ENCODE measurements around the gene FAM180B.

FAM180B gene

DNA sequence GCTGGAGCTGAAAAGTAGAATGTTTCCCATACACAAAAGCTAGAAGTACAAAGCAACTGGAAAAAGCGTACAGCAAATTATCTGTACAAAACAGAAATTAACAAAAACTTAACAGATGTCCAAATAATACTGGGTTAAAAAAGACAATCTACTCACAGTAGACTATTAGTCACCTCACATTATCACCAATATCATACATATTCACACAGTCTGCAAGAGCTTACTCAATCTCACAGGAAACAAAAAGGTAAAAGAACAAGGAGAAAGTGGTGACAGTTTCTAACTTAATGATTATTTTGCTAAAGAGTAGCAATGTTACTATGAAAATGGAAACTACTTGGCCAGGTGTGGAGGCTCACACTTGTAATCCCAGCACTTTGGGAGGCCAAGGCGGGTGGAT lies 45.4 kb upstream of the FAM180B start:
- TF ChIP-seq FOXP2 (optimal IDR thresholded peaks at IDR 0.05; ENCODE audit: borderline replicate concordance, extremely low read depth, extremely low read length, insufficient read depth) = no peak
- TF ChIP-seq TAF1 (IDR thresholded peaks at IDR 0.05; ENCODE audit: borderline replicate concordance, insufficient read depth, low read length) = no peak
- no peak for TF ChIP-seq SIN3A (IDR thresholded peaks at IDR 0.05; ENCODE audit: borderline replicate concordance, insufficient read depth, low read length)
- TF ChIP-seq POLR2AphosphoS5 (IDR thresholded peaks at IDR 0.05; ENCODE audit: low read depth, low read length) = no peak
- TF ChIP-seq, protein P1, sequence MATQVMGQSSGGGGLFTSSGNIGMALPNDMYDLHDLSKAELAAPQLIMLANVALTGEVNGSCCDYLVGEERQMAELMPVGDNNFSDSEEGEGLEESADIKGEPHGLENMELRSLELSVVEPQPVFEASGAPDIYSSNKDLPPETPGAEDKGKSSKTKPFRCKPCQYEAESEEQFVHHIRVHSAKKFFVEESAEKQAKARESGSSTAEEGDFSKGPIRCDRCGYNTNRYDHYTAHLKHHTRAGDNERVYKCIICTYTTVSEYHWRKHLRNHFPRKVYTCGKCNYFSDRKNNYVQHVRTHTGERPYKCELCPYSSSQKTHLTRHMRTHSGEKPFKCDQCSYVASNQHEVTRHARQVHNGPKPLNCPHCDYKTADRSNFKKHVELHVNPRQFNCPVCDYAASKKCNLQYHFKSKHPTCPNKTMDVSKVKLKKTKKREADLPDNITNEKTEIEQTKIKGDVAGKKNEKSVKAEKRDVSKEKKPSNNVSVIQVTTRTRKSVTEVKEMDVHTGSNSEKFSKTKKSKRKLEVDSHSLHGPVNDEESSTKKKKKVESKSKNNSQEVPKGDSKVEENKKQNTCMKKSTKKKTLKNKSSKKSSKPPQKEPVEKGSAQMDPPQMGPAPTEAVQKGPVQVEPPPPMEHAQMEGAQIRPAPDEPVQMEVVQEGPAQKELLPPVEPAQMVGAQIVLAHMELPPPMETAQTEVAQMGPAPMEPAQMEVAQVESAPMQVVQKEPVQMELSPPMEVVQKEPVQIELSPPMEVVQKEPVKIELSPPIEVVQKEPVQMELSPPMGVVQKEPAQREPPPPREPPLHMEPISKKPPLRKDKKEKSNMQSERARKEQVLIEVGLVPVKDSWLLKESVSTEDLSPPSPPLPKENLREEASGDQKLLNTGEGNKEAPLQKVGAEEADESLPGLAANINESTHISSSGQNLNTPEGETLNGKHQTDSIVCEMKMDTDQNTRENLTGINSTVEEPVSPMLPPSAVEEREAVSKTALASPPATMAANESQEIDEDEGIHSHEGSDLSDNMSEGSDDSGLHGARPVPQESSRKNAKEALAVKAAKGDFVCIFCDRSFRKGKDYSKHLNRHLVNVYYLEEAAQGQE (IDR thresholded peaks at IDR 0.05; ENCODE audit: insufficient read depth in 1 of 2, low read depth in 2 of 2, low read length in 2 of 2) = no peak

GRCh38 chr11:47545298-47545697 lies 41.2 kb upstream of the FAM180B start:
- TF ChIP-seq, protein P1 (IDR thresholded peaks at IDR 0.05; ENCODE audit: insufficient read depth in 1 of 2, low read depth in 2 of 2, low read length in 2 of 2) = no peak
- TF ChIP-seq TAF1 (IDR thresholded peaks at IDR 0.05; ENCODE audit: borderline replicate concordance, insufficient read depth, low read length) (no peak), FOXP2 (optimal IDR thresholded peaks at IDR 0.05; ENCODE audit: borderline replicate concordance, extremely low read depth, extremely low read length, insufficient read depth) (no peak), SIN3A (IDR thresholded peaks at IDR 0.05; ENCODE audit: borderline replicate concordance, insufficient read depth, low read length) (no peak), POLR2AphosphoS5 (IDR thresholded peaks at IDR 0.05; ENCODE audit: low read depth, low read length) (no peak)

DNA sequence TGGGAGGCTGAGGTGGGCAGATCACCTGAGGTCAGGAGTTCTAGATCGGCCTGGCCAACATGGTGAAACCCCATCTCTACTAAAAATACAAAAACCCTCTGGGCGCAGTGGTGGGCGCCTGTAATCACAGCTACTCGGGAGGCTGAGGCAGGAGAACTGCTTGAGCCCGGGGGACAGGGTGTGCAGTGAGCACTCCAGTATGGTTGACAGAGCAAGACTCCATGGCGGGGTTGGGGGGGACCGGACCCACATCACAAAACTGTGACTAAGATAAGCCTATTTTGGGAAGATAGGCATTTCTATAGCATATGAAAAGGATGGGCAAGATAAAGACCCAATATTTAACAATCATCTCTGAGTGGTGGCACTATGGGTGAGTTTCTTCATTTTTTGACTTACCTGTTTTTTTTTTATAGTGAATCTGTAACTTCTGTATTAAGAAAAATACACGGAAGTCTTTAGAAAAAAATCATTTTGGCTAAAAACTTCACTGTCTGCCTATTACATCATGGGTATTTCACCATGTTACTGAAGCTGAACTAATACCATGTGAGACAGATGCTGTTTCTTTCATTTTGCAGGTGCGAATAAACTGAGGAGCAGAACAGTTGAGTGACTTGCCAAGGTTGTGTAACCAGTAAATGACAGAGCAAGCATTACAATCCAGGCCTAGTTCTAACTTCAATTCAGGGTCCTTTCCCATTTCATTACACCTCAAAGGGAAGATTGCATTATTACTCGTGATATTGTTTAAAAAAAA lies 36.0 kb upstream of the FAM180B start:
- TF ChIP-seq TAF1 (IDR thresholded peaks at IDR 0.05; ENCODE audit: borderline replicate concordance, insufficient read depth, low read length) = no peak
- TF ChIP-seq FOXP2 (optimal IDR thresholded peaks at IDR 0.05; ENCODE audit: borderline replicate concordance, extremely low read depth, extremely low read length, insufficient read depth) = no peak
- TF ChIP-seq, protein P1 (IDR thresholded peaks at IDR 0.05; ENCODE audit: insufficient read depth in 1 of 2, low read depth in 2 of 2, low read length in 2 of 2) = no peak
- TF ChIP-seq POLR2AphosphoS5 (IDR thresholded peaks at IDR 0.05; ENCODE audit: low read depth, low read length) = no peak
- no peak for TF ChIP-seq SIN3A (IDR thresholded peaks at IDR 0.05; ENCODE audit: borderline replicate concordance, insufficient read depth, low read length)

DNA sequence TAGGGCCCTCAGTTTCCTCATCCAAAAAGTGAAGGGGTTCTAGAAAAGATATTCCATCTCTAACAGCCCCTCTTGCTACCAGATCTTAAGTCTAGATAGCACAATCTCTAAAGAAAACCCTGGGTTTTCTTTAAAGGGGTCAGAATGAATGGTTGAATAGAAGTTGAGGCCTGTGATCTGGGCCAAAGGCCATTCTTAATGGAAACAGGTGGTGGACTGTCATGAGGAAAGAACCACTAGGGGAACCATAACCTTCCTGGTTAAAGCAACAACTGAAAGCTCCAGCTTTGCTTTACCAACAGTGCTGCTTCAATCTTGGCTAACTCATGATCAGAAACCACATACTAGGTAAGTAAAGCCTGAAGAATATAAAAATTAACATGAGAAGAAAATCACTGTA lies 35.4 kb upstream of the FAM180B start:
- TF ChIP-seq FOXP2 (optimal IDR thresholded peaks at IDR 0.05; ENCODE audit: borderline replicate concordance, extremely low read depth, extremely low read length, insufficient read depth) = no peak
- no peak for TF ChIP-seq POLR2AphosphoS5 (IDR thresholded peaks at IDR 0.05; ENCODE audit: low read depth, low read length)
- no peak for TF ChIP-seq TAF1 (IDR thresholded peaks at IDR 0.05; ENCODE audit: borderline replicate concordance, insufficient read depth, low read length)
- TF ChIP-seq, protein P1 (IDR thresholded peaks at IDR 0.05; ENCODE audit: insufficient read depth in 1 of 2, low read depth in 2 of 2, low read length in 2 of 2) = no peak

All from PFSK-1 (cell line).